ENCODE measurements around the gene CADPS. TPM values are rescaled to one million over a fixed set of nuclear protein-coding genes. Genes with fewer than 3 reads are reported as not detected.

Gene CADPS
- total and polyA plus RNA-seq, 2 of the 4 experiments (the other 2 are of a cell fraction) = not detected

GRCh38 chr3:62387251-62387650 is 488.0 kb downstream of the CADPS start:
- intact Hi-C loops (cut with micrococcal nuclease) = no loop called here
- Histone ChIP-seq H2BK5ac (ENCODE audit: low read depth, low read length, poor library complexity, severe bottlenecking) (no peak overlapping the region), H3K4me1 (ENCODE audit: control insufficient read depth, insufficient read depth, low read length) (no peaks in the 10 kb centered on the region), H3K9ac (ENCODE audit: low read depth, low read length) (no peak overlapping the region), H2BK120ac (ENCODE audit: low read depth, low read length) (no peak overlapping the region), H3K14ac (replicated peaks; ENCODE audit: low read depth, low read length) (no peak overlapping the region), H3K4me2 (ENCODE audit: low read depth, low read length) (no peak overlapping the region), H3K9me3 (ENCODE audit: control insufficient read depth, insufficient read depth, low read length) (no peaks in the 10 kb centered on the region), H3K4me3 (ENCODE audit: insufficient read depth, low read depth, low read length) (no peak overlapping the region), H2AFZ (replicated peaks; ENCODE audit: low read length, poor library complexity) (no peak overlapping the region), H3K27me3 (ENCODE audit: control insufficient read depth, insufficient read depth, low read length) (no peaks in the 10 kb centered on the region; the same call in 1 of the 2 replicates), H2BK15ac (ENCODE audit: low read depth, low read length) (no peak overlapping the region), H3K4ac (ENCODE audit: low read depth, low read length) (no peak overlapping the region), H3K36me3 (ENCODE audit: control insufficient read depth, insufficient read depth, low read length) (no peaks in the 10 kb centered on the region), H4K91ac (ENCODE audit: insufficient read depth, low read depth, low read length) (no peak overlapping the region), H3K18ac (ENCODE audit: low read depth, low read length) (no peak overlapping the region), H2AK5ac (ENCODE audit: low read depth, low read length) (no peak overlapping the region), H2AK9ac (replicated peaks; ENCODE audit: low read depth, low read length, poor library complexity) (no peak overlapping the region), H2BK20ac (ENCODE audit: low read depth, low read length) (no peak overlapping the region), H4K20me1 (ENCODE audit: insufficient read depth, low read length) (no peaks in the 10 kb centered on the region), H3K56ac (ENCODE audit: extremely low read depth, insufficient read depth, low read length) (no peak overlapping the region), H3K23ac (ENCODE audit: low read depth, low read length) (no peak overlapping the region), H3K27ac (ENCODE audit: insufficient read depth, low read length) (no peak overlapping the region), H4K8ac (ENCODE audit: low read depth in 2 of 2, low read length in 2 of 2) (no peak overlapping the region), H4K5ac (ENCODE audit: low read depth, low read length) (no peak overlapping the region), H3K9me1 (ENCODE audit: insufficient read depth, low read length) (no peaks in the 10 kb centered on the region), H3K79me1 (ENCODE audit: low read depth in 1 of 2, low read length in 2 of 2) (no peaks in the 10 kb centered on the region)
- TF ChIP-seq FOS (IDR thresholded peaks at IDR 0.05; ENCODE audit: low read depth, low read length) = no peak
- ChIA-PET CTCF (no interaction called here), POLR2A (ENCODE audit: unreplicated experiment) (no interaction called here)
- dilution Hi-C loops (cut with HindIII; ENCODE audit: low sequenced_read_pairs, unreplicated experiment) = no loop called here
- in situ Hi-C loops (cut with MboI; ENCODE audit: low sequenced_read_pairs) = no loop called here
- WGBS, 2 experiments (ENCODE audit: extremely low coverage in 2 of 2, insufficient read length in 1 of 2) = no CpG with 5 or more reads among the region's 3 CpGs
- ATAC-seq (ENCODE audit: low read depth) (no peak), DNase-seq (no peak)
- BruUV-seq (replicated peaks) = no TSS peak
